HG03175 (cell line): ENCODE results near the gene HENMT1.
A peak's percentile ranks its signal among the peaks of the same experiment; 100 is the strongest.
"Not testable (repeated sequence)": the region's sequence is repeated elsewhere in the genome, so short reads cannot be mapped to it uniquely, and the experiment has no call there.

ENCODE experiments used
- ATAC-seq: cut with Tn5 transposase; IDR thresholded peaks from one replicate; pipeline ENCODE4 v1.9.1; 2021; ENCODE audit warnings: mild to moderate bottlenecking, moderate library complexity; ENCODE audit not compliant: unreplicated experiment

Gene HENMT1

GRCh38 chr1:108661030-108661609 is at the start of gene HENMT1:
Gene HENMT1 (minus strand): TSS chr1:108661093. CDS start chr1:108659884, 1,209 bp downstream.
- peak; percentile 87 for ATAC-seq

DNA sequence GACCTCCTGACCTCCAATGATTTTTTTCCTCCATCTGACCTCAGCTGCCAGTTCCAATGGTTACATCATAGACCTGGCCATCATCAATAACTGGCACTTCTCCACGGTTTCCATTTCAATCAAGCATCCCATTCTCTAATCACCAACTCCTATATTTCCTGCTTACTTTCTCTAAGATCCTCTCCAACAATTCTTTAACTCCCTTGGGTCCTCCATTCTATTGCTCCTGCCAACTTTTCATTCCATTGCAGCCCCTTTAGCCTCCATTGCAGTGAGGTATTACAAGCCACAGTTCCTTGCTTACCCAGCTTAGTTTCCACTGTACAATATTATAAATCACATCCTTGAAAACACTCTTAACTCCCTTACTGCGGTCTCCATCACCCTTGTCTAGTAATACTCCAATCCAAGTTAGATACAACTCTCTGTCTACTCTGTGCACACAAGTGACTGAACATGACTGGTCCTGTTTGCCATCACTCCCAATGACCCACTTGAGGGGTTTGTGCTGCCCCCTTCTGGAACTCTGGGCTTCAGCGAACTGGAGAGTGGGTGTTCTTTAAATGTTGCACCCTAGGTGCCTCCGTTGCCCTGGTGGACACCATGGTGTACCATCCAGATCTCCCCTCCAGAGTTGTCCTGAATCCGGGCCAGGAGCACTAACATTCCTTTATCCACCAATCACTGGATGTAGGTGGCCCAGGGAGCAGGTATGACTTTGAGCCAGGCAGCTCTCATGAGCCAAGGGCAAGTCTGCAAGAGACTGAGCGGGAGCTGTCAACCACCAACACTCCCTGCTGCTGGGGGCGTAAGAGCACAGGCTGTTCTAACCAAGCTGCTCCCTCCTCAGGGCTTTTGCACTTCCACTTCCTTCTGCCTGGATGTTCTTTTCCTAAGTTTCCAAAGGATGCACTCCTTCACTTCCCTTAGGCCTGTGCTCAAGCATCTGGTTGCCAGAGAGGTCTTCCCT is 48.1 kb upstream of the HENMT1 start:
- ATAC-seq, result peak; percentile 62

DNA sequence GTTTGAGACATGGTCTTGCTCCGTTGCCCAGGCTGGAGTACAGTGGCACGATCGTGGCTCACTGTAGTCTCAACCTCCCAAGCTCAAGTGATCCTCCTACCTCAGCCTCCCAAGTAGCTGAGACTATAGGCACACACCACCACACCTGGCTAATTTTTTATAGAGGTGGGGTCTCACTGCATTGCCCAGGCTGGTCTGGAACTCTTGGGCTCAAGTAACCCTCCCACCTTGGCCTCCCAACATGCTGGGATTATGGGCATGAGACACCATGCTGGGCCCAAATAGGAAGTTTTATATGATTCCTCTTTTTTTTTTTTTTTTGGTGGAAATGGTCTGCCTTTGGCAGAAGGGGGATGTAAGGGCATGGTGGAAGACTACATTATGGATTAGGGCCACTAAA is 45.8 kb upstream of the HENMT1 start:
- no peak for ATAC-seq

- ATAC-seq, result no peak
These were observed 43.6 kb upstream of the HENMT1 start for GRCh38 chr1:108704496-108704895.

DNA sequence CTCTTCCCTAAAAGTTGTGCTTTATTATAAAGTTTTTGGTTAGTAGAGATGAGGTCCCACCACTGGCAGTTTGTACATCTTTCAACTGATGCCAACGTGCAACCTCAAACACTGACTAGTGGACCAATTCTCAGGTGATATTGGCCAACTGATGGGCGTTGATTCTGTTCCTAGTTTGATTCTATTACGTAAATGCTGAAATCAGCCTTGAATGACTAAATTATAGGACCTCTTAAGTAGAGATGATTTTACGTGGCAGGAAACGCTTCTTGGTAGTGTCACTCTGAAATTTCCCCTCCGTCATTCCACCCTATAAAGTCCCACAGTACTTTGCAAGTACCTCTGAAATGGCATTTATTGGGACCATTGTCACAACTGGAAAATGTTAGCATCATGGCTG is 43.0 kb upstream of the HENMT1 start:
- no peak for ATAC-seq

- ATAC-seq, result not testable (repeated sequence)
These were observed 41.2 kb upstream of the HENMT1 start for GRCh38 chr1:108702109-108702508.

GRCh38 chr1:108701176-108701849 is 40.4 kb upstream of the HENMT1 start:
- no peak for ATAC-seq

DNA sequence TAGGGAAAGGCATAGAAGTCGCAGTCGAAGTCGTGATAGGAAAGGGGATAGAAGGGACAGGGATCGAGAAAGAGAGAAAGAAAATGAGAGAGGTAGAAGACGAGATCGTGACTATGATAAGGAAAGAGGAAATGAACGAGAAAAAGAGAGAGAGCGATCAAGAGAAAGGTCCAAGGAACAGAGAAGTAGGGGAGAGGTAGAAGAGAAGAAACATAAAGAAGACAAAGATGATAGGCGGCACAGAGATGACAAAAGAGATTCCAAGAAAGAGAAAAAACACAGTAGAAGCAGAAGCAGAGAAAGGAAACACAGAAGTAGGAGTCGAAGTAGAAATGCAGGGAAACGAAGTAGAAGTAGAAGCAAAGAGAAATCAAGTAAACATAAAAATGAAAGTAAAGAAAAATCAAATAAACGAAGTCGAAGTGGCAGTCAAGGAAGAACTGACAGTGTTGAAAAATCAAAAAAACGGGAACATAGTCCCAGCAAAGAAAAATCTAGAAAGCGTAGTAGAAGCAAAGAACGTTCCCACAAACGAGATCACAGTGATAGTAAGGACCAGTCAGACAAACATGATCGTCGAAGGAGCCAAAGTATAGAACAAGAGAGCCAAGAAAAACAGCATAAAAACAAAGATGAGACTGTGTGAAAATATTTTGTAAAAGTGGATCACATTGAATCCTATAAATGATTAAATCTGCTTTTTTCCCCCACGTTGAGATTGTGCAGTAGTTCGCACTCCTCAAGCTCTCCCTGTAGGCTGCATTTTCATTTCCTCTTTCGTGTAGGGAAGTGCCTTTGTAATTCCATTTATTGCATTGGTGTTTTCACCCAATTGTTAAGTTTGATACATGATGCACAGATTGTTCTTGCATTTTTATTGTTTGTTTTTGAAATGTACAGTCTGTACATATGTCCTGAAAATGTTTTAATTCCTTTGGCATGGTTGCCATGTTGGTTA is 38.8 kb upstream of the HENMT1 start:
- ATAC-seq, result no peak

DNA sequence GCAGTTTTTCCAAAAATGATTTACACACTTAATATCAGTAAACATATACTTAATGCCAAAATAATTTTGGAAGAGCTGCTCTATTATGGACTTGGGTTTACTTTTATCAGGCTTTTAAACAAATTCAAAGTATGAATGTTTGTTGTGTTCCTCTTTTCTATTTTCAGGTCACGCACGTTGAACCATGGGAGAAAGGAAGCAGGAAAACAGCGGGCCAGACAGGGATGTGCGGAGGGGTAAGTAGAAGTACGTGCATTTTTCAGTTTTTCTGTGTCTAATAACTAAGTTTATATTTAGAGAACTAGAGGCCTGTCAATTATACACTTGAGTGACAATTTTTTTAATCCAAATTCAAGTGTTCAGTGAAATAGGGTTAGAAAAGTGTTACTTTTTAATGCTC is 34.6 kb upstream of the HENMT1 start:
- ATAC-seq, result no peak

DNA sequence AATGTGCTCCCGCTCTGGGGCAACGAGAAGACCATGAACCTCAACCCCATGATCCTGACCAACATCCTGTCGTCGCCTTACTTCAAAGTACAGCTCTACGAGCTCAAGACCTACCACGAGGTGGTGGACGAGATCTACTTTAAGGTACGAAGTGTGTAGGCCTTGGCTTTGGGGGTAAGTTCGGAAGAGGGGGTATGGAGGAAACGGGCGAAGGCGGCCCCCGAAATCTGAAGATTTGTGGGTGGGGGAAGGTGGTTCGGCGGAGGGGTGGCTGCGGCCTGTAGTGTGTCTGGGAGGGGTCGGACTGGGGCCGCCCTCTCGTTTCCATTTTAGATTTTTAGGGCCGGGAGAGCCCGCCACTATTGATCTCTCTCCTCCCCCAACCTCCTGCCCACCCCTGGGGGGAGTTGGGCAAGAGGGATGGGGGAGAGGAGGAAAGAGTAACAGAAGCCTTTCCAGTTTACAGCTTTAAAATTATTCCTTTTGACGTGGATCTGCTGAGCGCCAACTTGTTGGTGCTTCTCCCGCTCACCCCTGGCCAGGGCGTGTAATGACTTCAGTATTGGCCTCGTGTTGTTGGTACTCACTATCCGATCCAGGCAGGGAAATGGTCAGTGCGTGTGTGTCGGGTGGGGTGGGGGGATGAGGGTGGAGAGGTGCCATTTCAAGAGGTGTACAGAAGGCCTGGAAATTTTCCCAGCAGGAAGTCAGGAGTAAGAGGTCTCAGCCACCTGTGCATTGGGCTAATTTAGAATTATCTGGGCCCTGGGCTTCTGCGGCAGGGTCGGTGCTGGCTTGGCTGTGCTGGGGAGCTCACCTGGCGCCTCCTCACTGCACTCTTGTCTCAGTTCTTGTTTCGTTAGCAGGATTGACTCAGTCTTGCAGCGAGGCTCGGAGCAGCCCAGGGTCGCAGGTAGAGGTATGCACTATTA is 32.1 kb upstream of the HENMT1 start:
- ATAC-seq, result peak; percentile 55

DNA sequence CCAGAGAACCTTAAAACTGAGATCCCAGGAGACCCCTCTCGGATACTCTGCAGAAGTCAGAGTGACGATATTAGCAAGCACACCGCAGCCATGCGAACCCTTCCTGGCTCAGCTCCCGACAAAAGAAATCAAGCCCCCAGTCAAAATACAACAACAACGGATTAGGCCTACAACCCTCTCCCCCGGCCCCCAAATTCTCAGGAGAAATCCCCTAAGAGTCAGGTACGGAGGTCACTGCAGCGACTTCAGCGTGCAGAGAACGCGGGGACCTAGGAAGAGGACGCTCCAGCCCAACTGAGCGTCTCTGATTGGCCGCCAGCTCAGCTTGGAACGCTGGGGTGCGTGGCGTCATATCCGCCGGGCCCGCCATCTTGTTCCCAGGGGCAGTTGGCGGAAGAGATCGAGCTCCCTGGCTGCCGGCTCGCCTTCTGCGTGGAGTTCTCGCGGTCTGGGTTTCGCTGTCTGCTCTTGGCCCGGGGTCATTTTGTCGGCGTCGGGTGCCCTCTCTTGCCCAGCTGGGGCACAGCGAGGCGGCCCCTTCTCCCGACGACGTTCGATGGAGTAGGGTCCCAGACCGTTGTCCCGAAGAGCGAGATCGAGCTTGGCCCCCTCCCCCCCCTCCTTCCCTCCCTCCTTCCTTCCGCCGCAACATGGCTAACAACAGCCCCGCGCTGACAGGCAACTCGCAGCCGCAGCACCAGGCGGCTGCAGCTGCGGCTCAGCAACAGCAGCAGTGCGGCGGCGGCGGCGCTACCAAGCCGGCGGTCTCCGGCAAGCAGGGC is 31.2 kb upstream of the HENMT1 start, which contains the start of gene PRPF38B:
TSS of gene PRPF38B (plus strand) at position 369 of the 782 bp plus-strand sequence. CDS start at position 651, 282 bp downstream.
- ATAC-seq, result peak; percentile 94

DNA sequence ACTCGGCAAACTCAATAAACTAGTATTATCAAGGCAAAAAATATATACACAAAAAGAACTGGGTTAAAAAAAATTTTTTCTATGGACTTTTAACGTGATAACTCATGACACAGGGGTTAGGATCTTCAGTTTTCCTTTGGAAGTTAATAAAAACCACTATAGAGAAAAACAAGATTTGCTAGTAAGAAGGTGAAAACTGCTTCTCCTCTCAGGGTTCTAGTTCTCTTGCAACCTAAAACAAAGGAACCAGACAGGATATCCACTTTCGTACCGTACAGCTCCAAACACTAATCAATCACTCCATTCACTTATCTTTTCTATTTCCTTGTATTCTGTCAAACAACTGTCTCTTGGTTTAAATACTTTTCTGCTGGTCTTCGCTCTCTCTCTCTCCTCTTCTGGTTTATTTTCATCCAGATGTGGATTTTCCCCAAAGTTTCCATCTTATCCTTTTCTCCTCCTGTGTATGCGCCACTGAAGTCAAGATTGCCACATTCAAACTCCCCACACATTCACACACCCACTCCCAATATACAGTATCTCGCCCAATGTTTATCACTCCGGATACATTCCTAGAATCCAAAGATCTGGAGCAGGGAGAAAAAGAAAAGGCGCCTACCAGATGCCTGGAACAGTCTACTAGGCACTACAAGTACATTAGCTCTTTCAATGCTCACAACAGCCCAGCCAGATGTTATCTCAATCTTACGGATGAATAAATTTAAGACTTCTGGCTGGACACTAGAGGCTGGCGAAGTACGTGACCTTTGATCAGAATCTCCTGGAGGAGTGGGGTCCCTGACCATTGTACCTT is 30.4 kb upstream of the HENMT1 start:
- peak; percentile 4 for ATAC-seq

GRCh38 chr1:108686614-108687313 is 25.9 kb upstream of the HENMT1 start:
- no peak for ATAC-seq

GRCh38 chr1:108685529-108685928 is 24.6 kb upstream of the HENMT1 start:
- ATAC-seq, result no peak

GRCh38 chr1:108681701-108682100 is 20.8 kb upstream of the HENMT1 start:
- ATAC-seq, result not testable (repeated sequence)

DNA sequence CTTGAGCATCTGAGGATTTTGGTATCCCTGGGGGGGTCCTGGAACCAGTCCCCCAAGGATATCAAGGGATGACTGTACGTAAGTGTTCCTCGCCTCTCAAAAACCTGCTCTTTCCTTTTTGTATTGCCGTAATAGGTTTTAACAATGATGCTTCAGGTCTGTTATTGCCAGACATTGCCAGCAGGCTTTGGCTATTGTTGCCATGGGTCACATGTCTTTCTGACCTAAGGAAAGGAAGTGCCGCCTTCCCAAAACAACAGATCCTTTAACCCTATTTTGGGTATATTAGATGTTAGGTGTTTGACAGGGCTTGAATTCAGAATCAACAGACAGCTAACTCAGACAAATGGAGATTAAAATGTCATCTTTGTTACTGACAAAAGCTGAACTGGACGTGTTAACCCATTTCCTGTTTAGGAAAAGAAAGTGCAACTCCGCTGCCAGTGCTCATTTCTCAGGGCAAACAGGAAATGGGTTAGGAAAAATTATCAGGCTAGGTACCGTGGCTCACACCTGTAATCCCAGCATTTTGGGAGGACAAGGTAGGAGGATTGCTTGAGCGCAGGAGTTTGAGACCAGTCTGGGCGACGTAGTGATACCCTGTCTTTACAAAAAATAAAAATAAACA is 18.8 kb upstream of the HENMT1 start:
- no peak for ATAC-seq

DNA sequence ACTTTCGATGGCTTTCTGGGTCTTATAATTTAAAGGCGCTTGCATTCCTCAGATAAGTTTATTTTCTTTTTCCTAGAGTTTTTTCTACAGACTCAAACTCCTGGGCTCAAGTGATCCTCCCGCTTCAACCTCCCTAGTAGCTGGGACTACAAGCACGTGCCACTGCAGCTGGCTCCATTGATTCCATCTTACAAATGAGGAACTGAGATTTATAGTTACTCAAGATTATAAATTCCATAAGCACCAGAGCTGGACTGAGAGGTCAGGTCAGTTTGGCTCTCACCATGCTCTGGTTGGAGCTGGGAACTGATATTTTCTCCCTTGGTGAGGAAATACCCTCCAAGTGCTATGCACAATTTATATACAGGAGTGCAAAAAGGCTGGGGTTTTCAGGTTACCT is 17.8 kb upstream of the HENMT1 start:
- no peak for ATAC-seq
